Panc1 (cell line): ENCODE data around the gene GPR21. TPM values are rescaled to one million over a fixed set of nuclear protein-coding genes. Genes with fewer than 3 reads are reported as not detected.

Experiments
- ATAC-seq: fragments of 200-7000 bp; cut with Tn5 transposase; 2 replicates; pipeline ENCODE4 v1.9.1; 2020; ENCODE audit warnings: mild to moderate bottlenecking, moderate library complexity
- BruUV-seq: library from RNA; stranded (reverse); fragments of 400-500 nt; replicated peaks from 2 replicates; lab custom pipeline; 2021; lab: Mats Ljungman, UMichigan
- CTCF ChIA-PET: fragments of 300-600 bp; sonication (Branson Sonifier 250); formaldehyde crosslinking; loops from one replicate; lab custom pipeline; 2022; ENCODE audit warnings: antibody characterized with exemption; lab: Charles Lee
- POLR2A ChIA-PET: fragments of 300-600 bp; sonication (Branson Sonifier 250); formaldehyde crosslinking; loops from one replicate; lab custom pipeline; 2022; ENCODE audit warnings: antibody characterized with exemption; lab: Charles Lee
- DNase-seq: peaks from one replicate; pipeline ENCODE4 v3.0.0-alpha.2; 2010; ENCODE audit warnings: low read depth, low spot score
- H3K27ac ChIP-seq: 2 replicates; pipeline ENCODE4 v1.5.1; 2011; ENCODE audit warnings: mild to moderate bottlenecking, low read length, inconsistent platforms
- H3K27me3 ChIP-seq: fragments of 200-500 bp; sonication (Bioruptor generic); 2 replicates; pipeline ENCODE4 v1.6.0; 2014; ENCODE audit warnings: low read length, inconsistent platforms; ENCODE audit not compliant: control insufficient read depth, insufficient read depth
- H3K36me3 ChIP-seq: fragments of 200-500 bp; sonication (Bioruptor generic); 2 replicates; pipeline ENCODE4 v1.5.1; 2014; ENCODE audit warnings: inconsistent platforms, mild to moderate bottlenecking, low read length, moderate library complexity; ENCODE audit not compliant: control insufficient read depth, insufficient read depth
- H3K4me1 ChIP-seq: 2 replicates; pipeline ENCODE4 v1.5.1; 2011; ENCODE audit warnings: inconsistent platforms, mild to moderate bottlenecking, low read length, moderate library complexity; ENCODE audit not compliant: control insufficient read depth, insufficient read depth
- H3K4me3 ChIP-seq, 2 experiments: 2 replicates each; pipeline ENCODE4 v1.5.1; 2011 to 2012; ENCODE audit warnings: low read depth in 2 of 2, low read length in 2 of 2, mild to moderate bottlenecking in 2 of 2, inconsistent platforms in 1 of 2, moderate library complexity in 1 of 2
- H3K9me3 ChIP-seq: fragments of 200-500 bp; sonication (Bioruptor generic); 2 replicates; pipeline ENCODE4 v1.5.1; 2014; ENCODE audit warnings: low read depth, mild to moderate bottlenecking, inconsistent platforms, low read length, moderate library complexity; ENCODE audit not compliant: control insufficient read depth, insufficient read depth
- CTCF ChIP-seq: fragments of 450-650 bp; IDR thresholded peaks from 2 replicates; pipeline ENCODE4 v1.5.1; 2017; ENCODE audit warnings: mild to moderate bottlenecking
- POLR2AphosphoS5 ChIP-seq: IDR thresholded peaks from 2 replicates; pipeline ENCODE4 v1.6.1; 2012; ENCODE audit warnings: mild to moderate bottlenecking, low read depth, low read length, moderate library complexity
- REST ChIP-seq, 2 experiments: IDR thresholded peaks; 2 replicates each; pipeline ENCODE4 v1.6.1; 2011 to 2012; ENCODE audit warnings: low read depth in 2 of 2, control low read depth in 1 of 2, low read length in 1 of 2, mild to moderate bottlenecking in 1 of 2, moderate library complexity in 1 of 2; ENCODE audit not compliant: insufficient read depth in 1 of 2
- SIN3A ChIP-seq: IDR thresholded peaks from 2 replicates; pipeline ENCODE4 v1.6.1; 2012; ENCODE audit warnings: low read depth, mild to moderate bottlenecking, low read length, moderate library complexity, borderline replicate concordance; ENCODE audit not compliant: insufficient read depth
- TCF7L2 ChIP-seq: IDR thresholded peaks from 2 replicates; pipeline ENCODE4 v1.6.1; 2011; ENCODE audit warnings: mild to moderate bottlenecking, low read depth, low read length, inconsistent platforms
- in situ Hi-C: cut with HindIII; loops from 2 replicates; pipeline ENCODE4 v1.10.0; 2016; ENCODE audit warnings: low sequenced_read_pairs, low pct_unique_long_range_greater_than_20kb
- intact Hi-C: fragments of 100-400 bp; cut with micrococcal nuclease; formaldehyde crosslinking; loops from one replicate; pipeline ENCODE4 v1.10.0; 2022; ENCODE audit not compliant: unreplicated experiment
- total RNA-seq: library from RNA; stranded (reverse); gene quantifications from one replicate; pipeline ENCODE4 v1.2.1, GENCODE V29; 2021; ENCODE audit not compliant: unreplicated experiment

GPR21 gene
- total RNA-seq, 1 experiment from 2014 or later = not detected

- ChIA-PET POLR2A (no interaction called here), CTCF (no interaction called here)
- intact Hi-C loops = no loop called here
- no peak for DNase-seq
- no peaks in the 10 kb centered on the region for H3K4me1 ChIP-seq
- H3K9me3 ChIP-seq = no peaks in the 10 kb centered on the region
- ATAC-seq = no peak
- BruUV-seq = no TSS peak
- H3K27ac ChIP-seq = no peak overlapping the region
- H3K4me3 ChIP-seq = no peak overlapping the region
- H3K27me3 ChIP-seq = no peaks in the 10 kb centered on the region
- in situ Hi-C loops = no loop called here
- TF ChIP-seq SIN3A (no peak), TCF7L2 (no peak), REST (IDR thresholded peaks at IDR 0.05; ENCODE audit: insufficient read depth in 1 of 2, low read depth in 2 of 2, low read length in 1 of 2) (no peak), POLR2AphosphoS5 (no peak), CTCF (no peak)
- peaks cover 12% of the 10 kb centered on the region for H3K36me3 ChIP-seq
These were observed 30.4 kb downstream of the GPR21 start for GRCh38 chr9:123063896-123064295.

DNA sequence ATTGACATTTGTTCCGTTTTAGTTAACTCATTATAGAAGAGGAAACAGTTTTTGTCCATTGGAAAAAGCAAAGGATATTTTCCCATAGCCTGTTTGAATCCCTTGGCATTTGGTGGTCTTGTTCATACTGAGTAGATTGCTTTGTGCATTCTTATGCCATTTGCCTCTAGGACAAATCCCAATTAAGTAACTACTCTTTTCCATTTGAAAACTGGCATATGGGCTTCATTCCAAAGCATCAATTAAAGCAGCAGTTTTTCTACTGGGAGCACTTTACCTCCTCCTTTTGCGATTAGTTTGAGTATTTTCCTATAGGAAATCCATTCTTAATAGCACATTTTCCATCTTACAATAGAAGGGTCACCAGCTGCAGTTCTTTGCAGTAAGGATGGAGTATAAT is 31.2 kb downstream of the GPR21 start:
- CTCF ChIA-PET = no interaction called here
- POLR2A ChIA-PET = no interaction called here
- intact Hi-C loops = no loop called here
- TF ChIP-seq REST (IDR thresholded peaks at IDR 0.05; ENCODE audit: insufficient read depth in 1 of 2, low read depth in 2 of 2, low read length in 1 of 2) = no peak
- no peak for TF ChIP-seq SIN3A
- no peak for TF ChIP-seq CTCF
- no peak for TF ChIP-seq POLR2AphosphoS5
- no peak for TF ChIP-seq TCF7L2
- ATAC-seq (no peak), DNase-seq (no peak)
- no peak overlapping the region for H3K4me3 ChIP-seq
- no peaks in the 10 kb centered on the region for H3K27me3 ChIP-seq
- no peak overlapping the region for H3K27ac ChIP-seq
- peaks cover 12% of the 10 kb centered on the region for H3K36me3 ChIP-seq
- no peaks in the 10 kb centered on the region for H3K4me1 ChIP-seq
- in situ Hi-C loops = no loop called here
- no peaks in the 10 kb centered on the region for H3K9me3 ChIP-seq
- BruUV-seq = no TSS peak
